ENCODE results near the gene MYOM1.

Gene MYOM1

GRCh38 chr18:3150274-3150673 is 69.5 kb downstream of the MYOM1 start:
- no peak for DNase-seq (ENCODE audit: low read depth)

GRCh38 chr18:3148930-3149535 is 70.7 kb downstream of the MYOM1 start:
- no peak for DNase-seq (ENCODE audit: low read depth)

- no peak for DNase-seq (ENCODE audit: low read depth)
Measured at GRCh38 chr18:3147935-3148554, 71.7 kb downstream of the MYOM1 start.

GRCh38 chr18:3140986-3141639 is 78.7 kb downstream of the MYOM1 start:
- no peak for DNase-seq (ENCODE audit: low read depth)

GRCh38 chr18:3140342-3140741 is 79.4 kb downstream of the MYOM1 start:
- DNase-seq (ENCODE audit: low read depth) = no peak

GRCh38 chr18:3139406-3139805 is 80.4 kb downstream of the MYOM1 start:
- DNase-seq (ENCODE audit: low read depth) = no peak

GRCh38 chr18:3138274-3138975 is 81.3 kb downstream of the MYOM1 start:
- DNase-seq (ENCODE audit: low read depth) = no peak

GRCh38 chr18:3135536-3135935 is 84.2 kb downstream of the MYOM1 start:
- DNase-seq (ENCODE audit: low read depth) = no peak

GRCh38 chr18:3132700-3133099 is 87.1 kb downstream of the MYOM1 start:
- no peak for DNase-seq (ENCODE audit: low read depth)

- no peak for DNase-seq (ENCODE audit: low read depth)
Measured at GRCh38 chr18:3130344-3130743, 89.4 kb downstream of the MYOM1 start.

GRCh38 chr18:3129053-3129864 is 90.5 kb downstream of the MYOM1 start:
- DNase-seq (ENCODE audit: low read depth) = peak; percentile 49

GRCh38 chr18:3126457-3127097 is 93.2 kb downstream of the MYOM1 start:
- no peak for DNase-seq (ENCODE audit: low read depth)

- DNase-seq (ENCODE audit: low read depth) = no peak
Measured at GRCh38 chr18:3124822-3125221, 94.9 kb downstream of the MYOM1 start.

- DNase-seq (ENCODE audit: low read depth) = no peak
Measured at GRCh38 chr18:3122851-3123250, 96.9 kb downstream of the MYOM1 start.

- no peak for DNase-seq (ENCODE audit: low read depth)
Measured at GRCh38 chr18:3121259-3121658, 98.5 kb downstream of the MYOM1 start.

GRCh38 chr18:3120356-3120755 is 99.4 kb downstream of the MYOM1 start:
- no peak for DNase-seq (ENCODE audit: low read depth)

- no peak for DNase-seq (ENCODE audit: low read depth)
Measured at GRCh38 chr18:3119401-3120341, 100.1 kb downstream of the MYOM1 start.

GRCh38 chr18:3118195-3119010 is 101.4 kb downstream of the MYOM1 start:
- no peak for DNase-seq (ENCODE audit: low read depth)

- no peak for DNase-seq (ENCODE audit: low read depth)
Measured at GRCh38 chr18:3117493-3118192, 102.1 kb downstream of the MYOM1 start.

Data from stimulated activated CD8-positive, alpha-beta memory T cell treated with anti-CD3 and anti-CD28 coated beads, Interleukin-12 subunit alpha, Interleukin-12 subunit beta, amount 100 ng/mL, for 4 hours (primary cell).